IPS-15b (cell line): ENCODE data around the gene TTYH2.

Source experiments
- H3K27me3 ChIP-seq: one replicate; pipeline ENCODE4 v1.6.1; 2013; ENCODE audit warnings: low read length; ENCODE audit not compliant: control insufficient read depth, insufficient read depth
- H3K36me3 ChIP-seq: one replicate; pipeline ENCODE4 v1.6.1; 2013; ENCODE audit warnings: low read length; ENCODE audit not compliant: control insufficient read depth, insufficient read depth
- H3K4me1 ChIP-seq: one replicate; pipeline ENCODE4 v1.6.1; 2013; ENCODE audit warnings: mild to moderate bottlenecking, low read length; ENCODE audit not compliant: control insufficient read depth, insufficient read depth
- H3K4me3 ChIP-seq: one replicate; pipeline ENCODE4 v1.5.1; 2013; ENCODE audit warnings: low read depth, low read length
- H3K9ac ChIP-seq: one replicate; pipeline ENCODE4 v1.6.1; 2013; ENCODE audit warnings: low read depth, mild to moderate bottlenecking, low read length
- H3K9me3 ChIP-seq: one replicate; pipeline ENCODE4 v1.6.1; 2013; ENCODE audit warnings: mild to moderate bottlenecking, low read length; ENCODE audit not compliant: control insufficient read depth, insufficient read depth

The TTYH2 gene

GRCh38 chr17:74212913-74213791 lies at the start of gene TTYH2:
TSS of gene TTYH2 (plus strand) at chr17:74213571. CDS start at chr17:74213588, 17 bp downstream.
- Histone ChIP-seq H3K9ac (peak within 1 kb of the TSS; percentile 37), H3K9me3 (no peaks in the 10 kb centered on the region), H3K4me1 (peaks cover 13% of the 10 kb centered on the region), H3K27me3 (peaks cover 5% of the 10 kb centered on the region), H3K36me3 (peaks cover 18% of the 10 kb centered on the region), H3K4me3 (peak within 1 kb of the TSS; percentile 65)

- no peak overlapping the region for H3K4me3 ChIP-seq
- H3K4me1 ChIP-seq = peaks cover 3% of the 10 kb centered on the region
- H3K9me3 ChIP-seq = no peaks in the 10 kb centered on the region
- no peak overlapping the region for H3K9ac ChIP-seq
- H3K36me3 ChIP-seq = no peaks in the 10 kb centered on the region
- no peaks in the 10 kb centered on the region for H3K27me3 ChIP-seq
Measured at GRCh38 chr17:74163836-74164235, 49.5 kb upstream of the TTYH2 start.

DNA sequence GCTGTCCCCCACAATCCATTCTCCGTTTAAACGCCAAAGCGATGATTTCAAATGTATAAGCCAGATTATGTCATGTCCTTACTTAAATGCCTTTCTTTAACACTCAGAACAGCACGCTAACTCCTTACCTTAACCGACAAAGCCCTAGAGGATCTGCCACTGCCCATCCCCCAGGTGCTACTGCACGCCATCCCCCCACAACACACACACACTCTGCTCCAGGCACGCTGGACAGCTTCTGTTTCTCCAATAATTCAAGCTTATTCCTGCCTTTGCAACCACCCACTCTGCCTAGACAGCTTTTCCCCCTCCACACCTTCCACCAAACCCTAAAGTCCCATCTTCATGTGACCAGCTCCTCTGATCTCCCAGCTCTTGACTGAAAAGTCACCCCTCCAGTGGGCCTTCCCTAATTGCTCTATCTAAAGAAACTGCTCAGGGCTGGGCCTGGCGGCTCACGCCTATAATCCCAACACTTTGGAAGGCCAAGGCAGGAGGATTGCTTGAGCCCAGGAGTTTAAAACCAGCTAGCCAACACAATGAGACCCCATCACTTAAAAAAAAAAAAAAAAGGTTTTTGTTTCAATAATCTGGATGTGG lies 48.8 kb upstream of the TTYH2 start:
- H3K9ac ChIP-seq = no peak overlapping the region
- peaks cover 3% of the 10 kb centered on the region for H3K4me1 ChIP-seq
- H3K27me3 ChIP-seq = no peaks in the 10 kb centered on the region
- H3K9me3 ChIP-seq = no peaks in the 10 kb centered on the region
- no peak overlapping the region for H3K4me3 ChIP-seq
- no peaks in the 10 kb centered on the region for H3K36me3 ChIP-seq

DNA sequence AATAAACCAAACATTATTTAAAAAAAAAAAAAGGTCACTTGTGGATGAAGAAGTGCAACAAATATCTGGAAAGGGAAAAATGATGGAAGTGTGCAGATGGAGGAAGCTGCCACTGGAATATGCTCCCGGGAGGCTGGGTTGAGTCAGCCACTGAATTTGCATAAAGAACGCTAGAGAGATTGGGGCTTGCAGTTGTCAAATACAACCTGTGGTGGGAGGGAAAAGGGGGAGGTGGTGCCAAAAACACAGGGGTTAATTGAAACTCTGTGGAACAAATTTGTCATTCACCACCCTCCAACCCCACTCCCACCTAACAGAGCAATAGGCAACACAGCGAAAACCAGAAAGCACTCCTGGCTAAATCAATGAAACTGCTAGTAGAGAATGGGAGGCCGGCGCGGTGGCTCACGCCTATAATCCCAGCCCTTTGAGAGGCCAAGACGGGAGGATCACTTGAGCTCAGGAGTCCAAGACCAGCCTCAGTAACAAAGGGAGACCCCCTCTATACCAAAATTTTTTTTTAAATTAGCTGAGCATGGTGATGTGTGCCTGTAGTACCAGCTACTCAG lies 47.5 kb upstream of the TTYH2 start:
- H3K9ac ChIP-seq = no peak overlapping the region
- H3K4me1 ChIP-seq = peaks cover 3% of the 10 kb centered on the region
- H3K4me3 ChIP-seq = no peak overlapping the region
- no peaks in the 10 kb centered on the region for H3K9me3 ChIP-seq
- no peaks in the 10 kb centered on the region for H3K36me3 ChIP-seq
- H3K27me3 ChIP-seq = no peaks in the 10 kb centered on the region

GRCh38 chr17:74170924-74171323 lies 42.4 kb upstream of the TTYH2 start:
- Histone ChIP-seq H3K4me3 (no peak overlapping the region), H3K4me1 (no peaks in the 10 kb centered on the region), H3K27me3 (no peaks in the 10 kb centered on the region), H3K9ac (no peak overlapping the region), H3K9me3 (no peaks in the 10 kb centered on the region), H3K36me3 (no peaks in the 10 kb centered on the region)

DNA sequence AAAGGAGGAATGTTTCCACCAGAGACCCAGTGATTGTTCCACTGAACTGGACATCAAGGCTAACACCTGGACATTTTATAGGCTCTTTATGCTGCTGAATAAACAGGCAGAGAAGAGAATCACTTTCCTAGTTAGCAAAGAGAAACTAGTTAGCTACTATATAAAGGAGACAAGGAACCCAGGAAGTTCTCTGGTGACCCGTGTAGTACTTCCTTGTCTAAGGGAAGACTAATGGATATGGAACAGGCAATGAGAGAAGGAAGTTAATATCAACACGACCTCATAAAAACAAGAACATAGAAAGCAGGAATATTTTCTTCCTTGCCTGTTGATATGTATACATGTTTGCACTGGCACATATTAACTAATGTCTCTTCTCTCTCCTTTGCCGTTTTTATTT lies 40.7 kb upstream of the TTYH2 start:
- Histone ChIP-seq H3K27me3 (no peaks in the 10 kb centered on the region), H3K36me3 (no peaks in the 10 kb centered on the region), H3K9ac (no peak overlapping the region), H3K9me3 (no peaks in the 10 kb centered on the region), H3K4me3 (no peak overlapping the region), H3K4me1 (no peaks in the 10 kb centered on the region)

GRCh38 chr17:74176546-74177001 lies 36.8 kb upstream of the TTYH2 start:
- H3K27me3 ChIP-seq = no peaks in the 10 kb centered on the region
- H3K9me3 ChIP-seq = no peaks in the 10 kb centered on the region
- no peak overlapping the region for H3K4me3 ChIP-seq
- no peaks in the 10 kb centered on the region for H3K36me3 ChIP-seq
- H3K9ac ChIP-seq = no peak overlapping the region
- H3K4me1 ChIP-seq = no peaks in the 10 kb centered on the region

DNA sequence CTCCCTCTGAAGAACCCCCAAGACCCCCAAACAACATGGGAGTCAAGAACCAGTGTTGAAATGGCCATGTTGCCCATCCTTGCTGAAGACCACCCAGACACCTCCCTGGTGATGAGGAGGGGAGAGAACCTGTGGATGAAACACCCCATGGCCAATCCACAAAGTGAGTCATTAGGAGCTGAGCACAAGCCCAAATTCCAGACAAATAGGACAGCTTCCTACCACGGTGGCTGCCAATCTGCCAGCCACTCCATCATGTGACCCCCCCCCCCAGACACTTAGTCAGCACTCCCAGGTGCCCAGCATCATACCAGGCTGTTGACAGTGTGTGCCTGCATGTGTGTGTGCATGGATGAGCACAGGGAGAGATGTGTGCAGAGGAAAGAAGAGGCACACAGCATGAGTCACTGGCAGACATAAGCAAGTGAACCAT lies 36.3 kb upstream of the TTYH2 start:
- H3K27me3 ChIP-seq = no peaks in the 10 kb centered on the region
- no peak overlapping the region for H3K4me3 ChIP-seq
- H3K4me1 ChIP-seq = no peaks in the 10 kb centered on the region
- no peak overlapping the region for H3K9ac ChIP-seq
- H3K36me3 ChIP-seq = no peaks in the 10 kb centered on the region
- no peaks in the 10 kb centered on the region for H3K9me3 ChIP-seq

- no peaks in the 10 kb centered on the region for H3K27me3 ChIP-seq
- no peak overlapping the region for H3K4me3 ChIP-seq
- no peaks in the 10 kb centered on the region for H3K9me3 ChIP-seq
- no peak overlapping the region for H3K9ac ChIP-seq
- no peaks in the 10 kb centered on the region for H3K36me3 ChIP-seq
- no peaks in the 10 kb centered on the region for H3K4me1 ChIP-seq
Measured at GRCh38 chr17:74179576-74179975, 33.8 kb upstream of the TTYH2 start.

DNA sequence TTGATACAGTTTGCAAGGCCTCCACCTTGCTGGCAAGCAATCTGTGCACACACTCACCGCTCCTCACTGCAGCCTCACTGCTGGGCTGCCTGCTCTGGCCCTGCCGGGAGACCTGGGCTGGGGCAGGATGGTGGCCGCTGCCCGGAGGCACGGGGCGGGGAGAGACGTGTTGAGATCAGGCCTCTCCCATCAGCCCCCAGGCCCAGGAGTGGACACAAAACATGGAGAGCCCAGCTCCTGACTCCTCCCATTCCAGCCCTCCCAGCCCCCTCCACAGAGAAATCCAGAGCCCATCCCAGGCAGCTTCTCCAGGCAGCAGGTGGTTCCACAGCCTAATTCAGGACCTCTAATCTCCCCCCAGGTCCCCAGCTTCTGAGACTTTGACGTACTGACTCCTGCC lies 33.0 kb upstream of the TTYH2 start:
- H3K4me1 ChIP-seq = no peaks in the 10 kb centered on the region

DNA sequence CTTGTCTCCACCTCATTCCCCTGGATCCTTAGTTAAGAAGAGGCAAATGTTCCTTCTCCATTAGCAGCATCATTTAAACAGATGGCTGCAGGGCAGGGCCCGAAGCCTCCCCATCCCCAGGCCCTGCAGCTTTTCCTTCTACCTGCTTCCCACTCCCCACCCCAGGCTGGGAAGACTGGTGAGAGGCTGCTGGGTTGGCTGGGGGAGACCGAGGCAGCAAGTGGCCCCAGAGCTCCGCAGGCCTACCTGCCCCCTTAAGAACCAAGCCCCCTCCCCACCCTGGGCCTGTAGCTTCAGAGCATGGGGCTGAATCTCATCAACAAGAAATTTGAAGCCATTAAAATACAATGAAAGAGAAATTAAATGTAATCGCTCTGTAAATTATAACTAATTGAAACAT lies 32.0 kb upstream of the TTYH2 start:
- H3K36me3 ChIP-seq = no peaks in the 10 kb centered on the region
- H3K4me1 ChIP-seq = no peaks in the 10 kb centered on the region
- no peak overlapping the region for H3K9ac ChIP-seq
- H3K4me3 ChIP-seq = no peak overlapping the region
- H3K27me3 ChIP-seq = no peaks in the 10 kb centered on the region
- no peaks in the 10 kb centered on the region for H3K9me3 ChIP-seq

More for the DNA sequence above, 33.0 kb upstream of the TTYH2 start:
- Histone ChIP-seq H3K9ac (no peak overlapping the region), H3K9me3 (no peaks in the 10 kb centered on the region), H3K4me3 (no peak overlapping the region), H3K36me3 (no peaks in the 10 kb centered on the region), H3K27me3 (no peaks in the 10 kb centered on the region)
